NCI-H82 (cell line): ENCODE data around the gene XRCC6.
"Not testable (repeated sequence)": the region's sequence is repeated elsewhere in the genome, so short reads cannot be mapped to it uniquely, and the experiment has no call there.

Experiments used
- DNase-seq: peaks from one replicate; lab custom pipeline; 2025; lab: John Stamatoyannopoulos, UW

Gene XRCC6

GRCh38 chr22:41650821-41651220, 29.7 kb downstream of the XRCC6 start:
- DNase-seq = no peak

GRCh38 chr22:41654322-41654721, 33.2 kb downstream of the XRCC6 start:
- DNase-seq = no peak

- DNase-seq = no peak
Observed at GRCh38 chr22:41656556-41656955, 35.5 kb downstream of the XRCC6 start.

GRCh38 chr22:41657709-41658108, 36.6 kb downstream of the XRCC6 start:
- no peak for DNase-seq

GRCh38 chr22:41658869-41659268, 37.8 kb downstream of the XRCC6 start:
- no peak for DNase-seq

GRCh38 chr22:41659941-41660340, 38.8 kb downstream of the XRCC6 start:
- DNase-seq = no peak

- no peak for DNase-seq
Observed at GRCh38 chr22:41660416-41660815, 39.3 kb downstream of the XRCC6 start.

- no peak for DNase-seq
Observed at GRCh38 chr22:41661088-41661487, 40.0 kb downstream of the XRCC6 start.

- no peak for DNase-seq
Observed at GRCh38 chr22:41661713-41662112, 40.6 kb downstream of the XRCC6 start.

GRCh38 chr22:41663594-41663993, 42.5 kb downstream of the XRCC6 start:
- DNase-seq = not testable (repeated sequence)

- no peak for DNase-seq
Observed at GRCh38 chr22:41664490-41664889, 43.4 kb downstream of the XRCC6 start.

GRCh38 chr22:41664951-41665350, 43.9 kb downstream of the XRCC6 start:
- peak; percentile 6 for DNase-seq

- no peak for DNase-seq
Observed at GRCh38 chr22:41668971-41669911, 48.1 kb downstream of the XRCC6 start.

GRCh38 chr22:41672096-41672495, 51.0 kb downstream of the XRCC6 start:
- DNase-seq = not testable (repeated sequence)

- DNase-seq = no peak
Observed at GRCh38 chr22:41672780-41673509, 51.9 kb downstream of the XRCC6 start.

- no peak for DNase-seq
Observed at GRCh38 chr22:41674846-41675340, 53.8 kb downstream of the XRCC6 start.

GRCh38 chr22:41676134-41676533, 55.0 kb downstream of the XRCC6 start:
- no peak for DNase-seq

- DNase-seq = no peak
Observed at GRCh38 chr22:41681616-41682015, 60.5 kb downstream of the XRCC6 start.

- DNase-seq = no peak
Observed at GRCh38 chr22:41682033-41682807, 61.1 kb downstream of the XRCC6 start.

- no peak for DNase-seq
Observed at GRCh38 chr22:41683052-41683451, 62.0 kb downstream of the XRCC6 start.

- DNase-seq = no peak
Observed at GRCh38 chr22:41683616-41684015, 62.5 kb downstream of the XRCC6 start.

- no peak for DNase-seq
Observed at GRCh38 chr22:41684194-41684593, 63.1 kb downstream of the XRCC6 start.
